Superior temporal gyrus (tissue), 1 donor: ENCODE data around the gene SBF2.

ENCODE experiments used
- DNase-seq: peaks from one replicate; pipeline ENCODE4 v3.0.0-alpha.2; 2016; ENCODE audit errors: extremely low spot score

SBF2 gene

DNA sequence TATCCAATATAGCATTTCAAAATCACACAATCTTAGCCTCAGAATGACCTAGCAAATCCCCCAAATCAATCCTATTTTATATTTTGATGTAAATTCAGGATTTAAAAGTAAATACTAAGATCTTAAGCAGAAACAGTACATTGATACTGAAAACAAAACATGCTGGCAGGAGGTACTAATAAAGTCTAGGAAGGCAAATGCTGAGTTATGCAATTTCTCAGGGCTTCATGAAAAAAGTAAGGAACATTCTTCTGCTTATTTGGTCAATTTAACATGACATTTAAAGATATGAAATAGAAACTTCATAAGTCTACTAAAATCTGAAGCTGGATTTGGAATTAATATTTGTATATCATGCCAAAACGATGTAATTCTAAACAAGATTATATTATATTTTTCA is 476.8 kb downstream of the SBF2 start:
- no peak for DNase-seq

DNA sequence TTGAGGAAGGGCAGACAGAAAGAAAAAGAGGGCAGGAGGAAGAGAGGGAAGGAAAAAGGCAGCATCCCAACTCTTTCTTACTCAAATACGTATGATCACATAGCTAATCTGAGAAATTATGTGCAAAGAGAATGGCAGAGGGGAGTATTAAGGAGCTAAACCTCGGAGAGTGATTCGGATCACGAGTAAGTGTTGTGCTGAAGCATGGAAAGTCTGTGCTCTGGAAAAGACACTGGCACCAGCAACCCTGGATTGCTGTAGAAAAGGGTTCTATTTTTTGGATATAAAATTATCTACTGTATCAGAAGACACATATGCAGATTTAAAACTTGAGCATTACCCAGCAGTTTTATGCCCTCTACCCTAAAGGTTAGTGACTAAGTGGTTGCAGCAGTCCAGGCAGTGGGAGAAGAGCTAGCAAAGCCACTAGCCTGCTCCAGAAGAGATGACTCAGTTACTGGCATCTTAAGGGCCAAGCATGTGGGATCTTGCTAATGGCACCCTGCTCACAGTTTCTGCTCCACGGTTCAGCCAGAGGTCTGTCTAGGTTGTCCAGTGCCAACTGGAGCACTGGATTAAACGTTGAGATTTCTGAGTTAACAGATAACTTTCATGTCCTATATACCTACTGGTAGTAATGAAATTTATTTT is 478.4 kb downstream of the SBF2 start:
- no peak for DNase-seq

DNA sequence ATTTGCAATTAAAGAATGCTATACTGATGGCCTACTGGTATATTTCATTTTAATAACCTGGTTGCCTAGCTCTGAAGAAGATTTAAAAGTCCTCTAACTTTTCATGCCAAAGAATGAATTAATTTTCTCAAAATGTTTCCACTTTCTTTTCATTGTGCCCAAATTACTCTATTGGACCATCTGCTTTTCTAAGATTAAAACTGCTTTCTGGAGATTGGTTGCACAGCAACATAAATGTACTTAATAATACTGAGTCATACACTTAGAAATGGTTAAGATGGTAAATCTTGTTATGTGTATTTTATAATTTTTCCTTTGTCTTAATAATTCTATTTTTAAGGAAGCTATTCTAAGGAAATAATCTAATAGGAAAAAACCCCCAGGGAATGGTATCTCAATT is 479.9 kb downstream of the SBF2 start:
- DNase-seq: no peak

DNA sequence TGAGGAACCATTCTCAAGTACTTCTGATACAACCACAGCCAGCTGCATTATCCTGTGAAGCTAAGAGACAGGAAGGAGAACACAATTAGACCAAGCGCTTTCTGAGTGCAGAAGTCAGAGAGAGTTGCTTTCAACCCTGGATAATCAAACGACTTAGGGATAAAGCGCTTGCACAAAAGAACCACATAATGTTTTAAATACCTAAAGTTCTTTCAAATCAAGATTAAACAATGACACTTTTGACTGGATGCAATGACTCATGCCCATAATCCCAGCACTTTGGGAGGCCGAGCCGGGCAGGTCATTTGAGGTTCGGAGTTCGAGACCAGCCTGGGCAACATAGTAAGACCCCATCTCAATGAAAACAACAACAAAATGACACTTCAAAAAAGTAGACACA is 485.1 kb downstream of the SBF2 start:
- DNase-seq: no peak

DNA sequence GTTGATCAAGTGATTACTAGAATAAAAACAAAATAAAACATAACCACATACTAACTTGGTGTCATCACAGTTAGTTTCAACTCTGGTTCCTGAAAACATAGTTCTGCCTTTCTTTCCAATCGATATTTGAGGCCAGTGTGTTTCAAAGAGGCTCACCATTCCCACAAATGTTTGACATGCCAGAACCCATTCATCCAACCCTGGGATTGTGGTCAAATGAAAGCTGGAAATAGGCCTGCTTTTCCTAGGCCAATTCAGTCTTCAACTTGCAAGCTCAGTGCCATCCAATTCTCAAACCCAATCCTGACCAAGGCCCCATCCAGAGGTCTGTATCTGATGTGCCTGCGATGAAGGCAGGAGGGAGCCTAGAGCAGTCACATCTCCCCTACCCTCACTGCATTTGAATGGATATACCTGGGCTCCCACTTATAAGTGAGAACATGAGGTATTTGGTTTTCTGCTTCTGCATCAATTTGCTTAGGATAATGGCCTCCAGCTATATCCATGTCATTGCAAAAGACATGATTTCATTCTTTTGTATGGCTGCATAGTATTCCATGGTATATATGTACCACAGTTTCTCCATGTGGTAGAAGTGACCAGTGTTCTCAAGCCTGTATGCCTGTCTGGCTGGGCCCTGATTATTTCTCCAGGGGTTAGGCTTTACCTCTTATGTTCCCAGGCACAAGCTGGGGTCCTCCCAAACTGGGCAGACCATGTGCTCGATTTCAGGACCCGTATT is 486.9 kb downstream of the SBF2 start:
- DNase-seq: no peak

DNA sequence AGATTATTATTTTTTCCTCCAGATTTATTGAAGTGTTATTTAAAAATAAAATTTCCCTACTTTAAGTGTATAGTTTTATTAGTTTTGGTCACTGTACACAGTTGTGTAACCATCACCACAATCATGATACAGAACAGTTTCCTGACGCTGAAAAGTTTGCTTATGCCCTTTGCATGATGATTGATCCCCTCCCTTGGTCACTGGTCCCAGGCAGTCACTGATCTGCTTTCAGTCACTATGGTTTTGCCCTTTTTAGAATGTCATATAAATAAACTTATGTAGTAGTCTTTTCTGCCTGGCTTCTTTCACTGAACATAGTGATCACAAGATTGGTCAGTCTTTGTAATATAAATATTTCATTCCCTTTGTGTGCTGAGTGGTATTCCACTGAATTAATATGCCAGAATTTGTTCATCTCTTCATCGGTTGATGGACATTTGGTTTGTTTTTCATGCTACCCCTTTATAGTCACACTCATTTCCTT is 489.6 kb downstream of the SBF2 start:
- no peak for DNase-seq

DNA sequence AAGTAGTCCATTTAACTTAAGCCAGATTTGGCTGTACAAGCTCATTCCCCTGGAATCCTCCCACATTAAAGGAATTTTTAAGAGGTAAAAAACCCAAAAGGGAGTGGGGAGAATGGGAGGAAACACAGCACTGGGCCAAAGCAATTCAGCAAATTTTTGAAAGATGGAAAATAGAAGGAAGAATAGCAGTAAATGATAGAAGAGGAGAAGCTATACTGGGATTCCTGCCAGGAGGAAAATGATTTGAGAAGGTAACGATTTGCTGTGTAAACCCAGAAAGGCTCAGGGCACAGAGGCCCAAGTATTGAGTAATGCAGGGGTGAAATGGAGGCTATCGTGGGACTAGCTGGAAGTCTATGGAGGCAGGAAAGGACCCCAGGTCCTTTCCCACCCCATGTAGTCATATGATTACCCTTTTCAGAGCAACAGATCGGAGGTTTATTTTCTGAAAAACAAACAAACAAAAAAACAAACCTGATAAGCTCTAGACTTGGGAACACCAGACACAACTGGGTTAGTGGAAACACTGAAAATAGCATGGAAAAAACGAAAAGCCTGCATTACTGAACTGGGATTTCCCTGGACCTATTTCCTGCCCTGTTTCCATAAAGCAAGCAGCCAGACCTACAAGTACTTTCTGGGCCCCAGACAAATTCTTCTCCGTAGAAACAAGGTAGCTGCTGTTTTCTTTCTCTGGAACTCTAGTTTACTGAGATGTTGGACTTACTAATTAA is 490.2 kb downstream of the SBF2 start:
- DNase-seq: no peak

DNA sequence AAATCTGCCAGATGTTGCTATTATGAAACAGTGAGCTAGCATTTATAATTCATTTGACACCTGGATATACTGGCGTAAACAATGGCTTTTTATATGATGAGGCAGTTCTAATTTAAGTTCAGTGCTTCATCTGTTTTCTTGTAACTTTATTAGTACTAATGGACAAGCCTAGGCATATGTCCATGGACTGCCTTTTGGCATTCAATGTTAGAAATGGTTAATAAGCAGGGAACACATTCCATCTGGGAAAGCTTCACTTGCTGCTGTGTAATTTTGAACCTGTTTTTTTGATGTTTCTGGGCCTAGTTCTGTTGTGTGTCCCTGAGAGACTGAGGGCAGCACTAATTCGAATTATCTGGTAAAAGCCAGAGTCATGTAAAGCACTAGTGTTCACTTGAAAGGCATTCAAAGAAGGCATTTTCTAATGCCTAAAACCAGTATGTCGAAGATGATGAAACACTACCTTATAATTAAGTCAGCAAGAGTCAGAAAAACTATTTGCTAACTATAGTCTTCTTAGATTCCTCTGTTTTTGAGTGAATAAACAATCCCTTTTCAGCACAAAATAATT is 491.6 kb downstream of the SBF2 start:
- peak; percentile 34 for DNase-seq

DNA sequence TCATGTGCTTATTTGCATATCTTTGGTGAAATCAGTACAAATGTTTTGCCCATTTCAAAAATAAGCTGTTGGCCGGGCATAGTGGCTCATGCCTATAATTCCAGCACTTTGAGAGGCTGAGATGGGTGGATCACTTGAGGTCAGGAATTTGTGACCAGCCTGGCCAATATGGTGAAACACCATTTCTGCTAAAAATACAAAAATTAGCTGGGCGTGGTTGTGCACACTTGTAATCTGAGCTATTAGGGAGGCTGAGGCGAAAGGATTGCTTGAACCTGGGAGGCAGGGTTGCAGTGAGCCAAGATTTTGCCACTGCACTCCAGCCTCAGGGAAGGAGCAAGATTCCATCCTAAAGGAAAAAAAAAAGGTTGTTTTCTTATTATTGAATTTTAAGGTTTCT is 494.1 kb downstream of the SBF2 start:
- DNase-seq: no peak

DNA sequence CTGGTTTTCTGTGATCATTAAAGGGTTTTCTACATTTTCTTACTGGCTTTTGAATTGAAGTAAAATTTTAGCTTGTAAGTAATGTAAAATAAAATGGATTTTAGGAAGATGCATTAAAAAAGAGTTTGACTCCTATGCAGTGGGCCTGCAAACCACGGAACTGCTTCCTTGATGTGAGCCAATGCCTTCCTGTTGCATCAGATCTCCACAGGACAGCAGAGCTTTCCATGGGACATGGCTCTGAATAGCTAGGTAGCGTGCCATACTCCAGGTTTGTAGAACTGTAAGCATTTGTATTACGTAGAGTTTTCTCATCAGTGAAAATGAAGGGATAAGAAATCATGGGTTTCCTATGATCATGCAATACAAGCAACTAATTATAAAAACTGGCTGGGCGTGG is 496.7 kb downstream of the SBF2 start:
- DNase-seq: no peak

DNA sequence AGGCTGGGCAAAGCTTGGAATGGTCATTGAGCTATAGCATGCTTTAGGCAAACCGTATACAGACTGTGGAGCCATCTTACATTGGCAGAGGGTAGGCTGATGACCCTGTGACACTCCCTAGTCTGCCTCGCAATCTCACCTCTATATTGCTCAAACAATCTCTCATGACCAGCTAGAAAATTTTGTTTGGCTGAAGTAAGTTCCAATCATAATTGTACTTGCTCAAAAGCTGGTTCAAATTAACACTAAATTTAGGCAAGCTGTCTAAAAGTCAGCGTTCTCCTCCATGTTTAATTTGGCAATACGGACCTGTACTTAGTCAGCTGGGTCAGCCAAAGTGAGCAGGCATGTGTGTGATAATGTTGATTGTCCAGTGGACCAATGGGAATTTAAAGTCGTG is 497.2 kb downstream of the SBF2 start:
- no peak for DNase-seq

DNA sequence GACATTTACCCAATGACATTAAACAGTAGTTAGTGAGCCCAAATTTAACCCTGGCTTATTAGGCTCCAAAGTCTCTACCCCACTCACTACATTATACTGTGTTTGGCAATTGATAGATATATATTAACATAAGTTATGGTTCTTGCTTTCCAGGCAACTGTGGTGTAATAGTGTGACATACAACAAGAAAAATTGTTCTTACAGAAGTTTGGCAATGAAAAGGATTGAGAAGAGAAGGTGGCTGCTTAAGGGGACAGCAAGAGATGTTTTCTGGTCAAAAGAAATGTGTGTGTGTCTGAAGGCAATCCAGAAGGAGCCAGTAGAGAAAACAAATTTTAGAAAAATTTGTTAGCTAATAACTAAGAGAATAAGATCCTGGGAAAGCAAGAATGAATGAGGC is 497.8 kb downstream of the SBF2 start:
- DNase-seq: no peak

DNA sequence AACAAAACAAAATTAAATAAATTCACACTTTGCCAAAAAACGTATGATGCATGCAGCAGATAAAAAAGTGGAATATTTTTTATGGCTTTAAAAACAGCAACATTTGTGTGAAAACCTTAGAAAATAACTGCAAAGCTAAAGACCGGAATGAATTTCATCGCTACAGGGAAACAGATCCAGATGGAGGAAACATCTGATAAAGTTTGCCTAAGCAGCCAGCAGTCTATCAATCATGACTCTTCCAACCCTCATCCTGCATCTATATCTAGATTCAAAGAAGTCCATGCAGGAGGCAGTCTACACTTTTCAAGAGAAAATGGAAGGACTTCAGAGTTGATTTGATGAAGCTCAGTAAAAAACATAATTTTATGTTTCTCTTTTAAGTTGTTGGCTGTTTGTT is 503.3 kb downstream of the SBF2 start:
- no peak for DNase-seq

DNA sequence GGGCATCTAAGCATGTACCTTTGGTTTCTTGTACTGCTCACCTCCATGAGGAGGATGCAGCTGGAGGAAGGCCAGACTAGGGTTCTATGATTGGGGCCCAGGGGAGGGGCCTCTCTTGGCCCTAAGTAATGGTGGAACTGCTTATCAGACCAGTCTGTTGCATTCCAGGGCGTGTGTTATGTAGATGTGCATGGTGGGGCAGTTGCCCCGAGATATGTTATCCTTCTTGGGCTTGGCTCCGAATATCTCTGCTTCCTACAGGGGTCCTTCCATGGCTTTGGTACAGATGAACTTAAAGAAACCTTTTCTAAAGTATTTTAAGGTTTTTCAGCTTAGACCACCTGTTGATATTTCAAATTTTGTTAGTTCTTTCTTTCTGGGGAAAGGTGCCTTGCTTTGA is 504.1 kb downstream of the SBF2 start:
- no peak for DNase-seq

DNA sequence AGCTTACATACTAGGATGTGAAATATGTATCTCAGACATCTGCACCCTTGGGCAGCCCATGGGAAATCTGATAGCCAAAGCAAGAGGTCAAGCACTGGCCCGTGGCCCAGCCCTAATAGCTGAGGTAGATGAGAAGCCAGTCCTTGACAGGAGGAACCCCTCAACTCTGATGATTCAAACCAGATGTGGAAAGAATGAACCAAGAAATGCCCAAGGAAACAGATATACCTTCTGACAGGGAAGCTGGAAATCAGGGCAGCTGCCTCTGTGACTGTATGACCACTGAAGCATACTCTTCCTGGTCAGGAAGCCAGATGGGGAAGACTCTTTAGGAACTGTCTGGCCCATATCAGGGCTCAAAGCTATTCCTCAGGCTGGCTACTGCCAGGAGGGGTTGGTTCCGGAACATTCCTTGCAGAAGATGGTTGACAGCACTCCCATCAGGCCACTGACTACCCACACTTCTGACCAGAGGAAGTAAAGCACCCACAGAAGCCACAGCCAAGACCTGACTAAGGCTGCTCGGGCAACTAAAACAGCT is 506.0 kb downstream of the SBF2 start:
- DNase-seq: no peak

DNA sequence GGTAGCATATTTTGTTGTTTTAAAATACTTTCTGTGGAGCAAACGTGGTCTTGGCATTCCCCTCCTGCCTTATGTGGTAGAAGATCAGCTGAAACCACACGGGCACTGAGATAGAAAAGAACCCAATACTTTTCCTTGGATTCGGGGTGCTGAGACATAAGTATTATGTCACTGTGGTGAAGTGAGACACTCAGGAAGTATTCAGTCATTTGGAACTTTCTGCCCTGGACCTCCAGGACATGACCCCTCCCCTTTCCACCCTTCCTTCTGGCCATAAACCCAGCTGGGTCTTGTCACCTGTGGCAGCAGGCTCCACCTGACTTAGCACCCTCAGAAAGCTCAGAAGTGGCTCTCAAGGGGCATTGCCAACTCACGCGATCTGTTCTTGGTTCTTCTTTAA is 506.8 kb downstream of the SBF2 start:
- DNase-seq: no peak

DNA sequence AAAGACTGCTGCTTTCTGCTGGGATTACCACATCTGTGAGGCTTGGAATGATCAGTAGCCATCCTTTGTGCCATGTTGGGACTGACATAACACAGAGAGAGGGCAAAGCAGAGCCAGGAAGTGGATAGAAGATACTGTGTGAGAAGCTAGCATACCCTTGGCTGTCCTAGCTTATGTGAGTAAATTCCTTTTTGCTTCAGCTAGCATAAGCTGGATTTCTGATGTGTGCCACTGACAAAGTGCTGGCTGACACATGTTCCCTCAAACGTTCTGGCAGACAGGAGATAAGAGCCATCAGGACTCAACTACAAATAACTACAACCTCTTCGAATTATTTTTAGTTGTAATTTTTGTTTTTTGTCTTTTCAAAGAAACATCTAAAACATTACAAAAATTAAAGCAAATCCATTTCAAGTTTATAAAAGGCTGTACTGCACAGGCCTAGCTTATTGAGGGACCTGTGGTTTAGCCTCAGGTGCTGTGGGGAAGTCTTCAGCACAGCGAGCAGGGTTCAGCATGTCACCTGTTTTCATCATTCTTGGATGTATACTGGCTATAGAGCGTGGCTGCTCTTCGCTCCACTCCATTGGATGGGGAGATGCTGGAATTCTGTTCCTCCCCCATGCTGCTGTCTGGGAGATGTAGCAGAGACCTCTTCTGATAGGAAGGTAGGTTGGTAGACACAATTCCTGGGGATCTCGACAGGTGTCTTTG is 509.3 kb downstream of the SBF2 start:
- no peak for DNase-seq

DNA sequence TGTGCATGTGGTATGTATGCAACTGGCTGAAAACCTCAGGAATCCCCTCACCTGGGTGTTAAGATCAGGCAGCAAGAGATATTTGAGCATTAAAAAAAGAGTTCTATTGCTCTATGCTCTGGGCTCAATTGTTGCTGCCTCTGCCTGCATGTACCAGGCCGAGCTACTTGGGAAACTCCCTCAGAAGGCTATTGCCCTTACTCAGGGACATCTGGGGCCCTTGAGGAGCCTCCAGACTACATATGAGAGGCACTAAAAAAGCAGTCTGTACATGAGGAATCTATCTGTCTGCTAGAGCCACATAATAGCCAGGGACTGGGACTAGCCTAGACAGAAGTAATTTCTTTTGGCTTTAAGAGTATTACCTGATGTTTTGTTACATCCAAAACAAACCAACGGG is 510.0 kb downstream of the SBF2 start:
- DNase-seq: no peak

DNA sequence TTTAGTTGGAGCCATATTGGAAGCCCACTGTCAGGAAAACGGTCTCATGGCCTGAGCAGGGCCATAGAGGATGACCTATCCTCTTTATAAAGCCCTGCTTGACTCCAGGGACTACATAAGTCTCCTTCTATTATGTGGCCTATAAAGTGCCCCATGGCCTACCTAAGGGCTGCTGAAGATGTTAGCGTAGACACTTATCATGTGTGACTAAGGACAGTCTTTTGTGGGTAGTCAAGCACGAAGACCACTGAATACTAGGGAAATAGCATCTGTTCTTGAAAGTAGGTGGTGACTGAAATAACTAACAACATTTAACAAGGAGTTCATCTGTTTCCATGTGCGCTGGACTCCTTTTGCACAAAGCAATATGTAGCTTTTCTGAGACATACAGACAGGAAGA is 513.1 kb downstream of the SBF2 start:
- DNase-seq: no peak

DNA sequence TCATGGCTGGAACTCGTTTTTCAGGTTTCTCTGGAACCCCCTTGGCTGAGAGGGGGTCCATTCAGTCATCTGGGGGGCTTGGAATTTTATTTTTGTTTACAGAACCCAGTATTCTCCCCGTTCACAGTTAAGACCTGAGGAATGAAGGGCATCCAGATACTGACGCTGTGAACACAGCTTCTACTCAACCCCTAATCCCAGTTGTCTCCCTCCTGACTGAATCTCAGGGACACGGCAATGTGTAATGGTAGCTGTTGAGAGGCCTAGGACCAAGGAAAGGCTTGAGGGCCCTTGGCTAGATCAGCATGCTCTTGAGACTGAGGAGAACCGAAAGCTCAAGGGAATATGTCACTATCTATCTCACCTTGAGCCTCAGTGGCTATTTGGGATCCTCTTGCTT is 516.5 kb downstream of the SBF2 start:
- DNase-seq: no peak

DNA sequence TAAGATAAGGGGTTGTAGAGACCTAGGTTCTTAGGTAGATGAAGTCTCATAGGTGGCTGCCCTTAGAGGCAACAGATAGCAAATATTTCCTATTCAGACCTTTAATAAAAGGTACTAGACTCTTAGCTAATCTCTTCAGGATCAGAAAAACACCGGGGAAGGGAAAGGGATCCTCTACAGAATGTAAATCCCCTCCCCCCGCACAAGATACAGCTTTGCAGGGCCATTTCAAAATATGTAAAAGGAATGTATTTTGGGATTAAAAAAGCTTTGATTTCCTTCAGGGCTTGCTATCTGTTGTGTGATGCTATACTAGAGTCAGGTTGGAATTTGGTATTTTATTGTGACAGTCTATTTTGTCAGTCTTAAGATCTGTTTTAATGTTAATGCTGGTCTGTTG is 517.0 kb downstream of the SBF2 start:
- no peak for DNase-seq

DNA sequence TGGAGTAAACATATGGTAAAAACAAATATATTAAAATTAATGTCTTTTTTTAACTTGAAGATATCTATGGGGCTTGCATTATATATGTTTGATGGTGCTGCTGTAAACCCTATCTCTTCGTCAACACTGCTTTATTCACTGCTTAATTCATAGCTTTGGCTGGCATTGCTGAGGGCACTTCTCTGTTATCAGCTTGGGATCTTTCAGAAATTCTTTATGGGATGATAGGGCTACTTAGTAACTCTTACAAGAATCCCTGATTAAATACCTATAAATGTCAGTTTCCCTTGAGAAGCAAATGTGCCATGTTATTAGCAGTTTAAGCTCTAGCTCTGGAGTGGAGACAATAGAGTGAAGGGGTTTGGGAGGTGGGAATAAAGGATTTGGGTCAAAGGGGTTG is 517.8 kb downstream of the SBF2 start:
- DNase-seq: no peak
